SIG-M5 treated with dmso at 0.1 percent for 504 hours (cell line): ENCODE results near the gene CYTH2.
A peak's percentile ranks its signal among the peaks of the same experiment; 100 is the strongest.
"Not testable (repeated sequence)": the region's sequence is repeated elsewhere in the genome, so short reads cannot be mapped to it uniquely, and the experiment has no call there.

Experiments
- DNase-seq: peaks from one replicate; lab custom pipeline; 2025; ENCODE audit not compliant: unreplicated experiment; lab: John Stamatoyannopoulos, UW

CYTH2 gene

DNA sequence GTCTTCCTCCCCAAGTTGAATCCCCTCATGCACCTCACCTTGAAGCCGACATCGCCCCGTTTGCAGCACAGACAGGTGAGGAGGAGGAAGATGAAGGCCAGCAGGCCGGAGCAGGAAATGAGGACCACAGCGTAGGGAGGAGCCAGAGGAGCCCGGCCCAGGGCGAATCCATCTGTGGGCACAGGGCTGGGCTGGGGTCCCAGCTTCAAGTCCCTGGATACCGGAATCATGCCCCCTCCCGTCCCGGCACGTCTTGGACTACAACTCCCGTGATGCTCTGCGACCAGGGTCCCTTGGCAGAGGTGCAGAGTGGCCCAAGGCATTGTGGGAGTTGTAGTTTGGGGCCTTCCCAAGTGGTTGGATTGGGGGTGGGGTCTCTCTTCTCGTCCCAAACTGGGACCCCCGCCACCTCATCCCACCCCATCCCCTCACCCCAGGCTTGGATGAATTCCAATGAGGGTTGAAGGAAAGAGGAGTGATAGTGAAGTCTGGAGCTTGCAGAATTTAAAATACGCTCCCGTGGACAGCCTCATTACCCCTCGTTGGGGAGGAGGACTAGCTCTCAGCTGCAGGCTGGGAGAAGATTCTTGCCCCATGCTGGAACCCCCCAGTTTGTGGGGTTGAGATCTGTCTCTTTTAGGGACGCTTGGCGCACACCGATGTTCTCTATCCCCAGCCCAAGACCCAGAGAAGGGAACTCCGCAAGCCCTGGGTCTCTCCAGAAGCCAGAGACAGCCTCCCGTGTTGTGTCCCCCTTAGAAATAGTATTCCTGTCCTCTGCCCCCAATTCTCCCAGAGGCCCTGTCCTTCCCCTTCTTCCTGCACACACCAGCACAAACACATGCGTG, 41.5 kb downstream of the CYTH2 start:
- DNase-seq: peak; percentile 42

DNA sequence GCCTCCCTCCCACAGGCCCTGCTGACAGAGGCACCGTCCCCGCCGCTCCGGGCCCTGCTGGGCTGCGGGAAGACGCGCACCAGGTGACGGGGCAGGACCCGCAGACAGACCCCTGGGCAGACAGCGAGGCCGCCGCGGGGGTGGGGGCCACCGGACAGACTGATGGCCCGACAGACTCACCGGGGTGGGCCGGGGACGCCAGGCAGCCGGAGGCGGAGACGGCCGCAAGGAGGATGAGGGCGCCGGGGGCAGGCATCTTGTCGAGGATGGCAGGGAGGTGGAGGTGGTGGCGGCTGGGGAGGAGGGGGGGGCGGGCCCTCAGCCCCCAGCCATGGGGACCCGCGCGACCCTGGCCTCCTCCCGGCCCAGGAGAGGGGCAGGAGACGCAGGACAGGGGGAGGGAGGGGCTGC, 42.2 kb downstream of the CYTH2 start:
- no peak for DNase-seq

GRCh38 chr19:48511800-48512503, 42.8 kb downstream of the CYTH2 start, which contains the start of gene LMTK3:
LMTK3 (minus strand) TSS chr19:48511835; CDS start chr19:48511576, 259 bp downstream.
- DNase-seq: no peak

GRCh38 chr19:48512504-48513288, 43.5 kb downstream of the CYTH2 start:
- DNase-seq: peak; percentile 18

DNA sequence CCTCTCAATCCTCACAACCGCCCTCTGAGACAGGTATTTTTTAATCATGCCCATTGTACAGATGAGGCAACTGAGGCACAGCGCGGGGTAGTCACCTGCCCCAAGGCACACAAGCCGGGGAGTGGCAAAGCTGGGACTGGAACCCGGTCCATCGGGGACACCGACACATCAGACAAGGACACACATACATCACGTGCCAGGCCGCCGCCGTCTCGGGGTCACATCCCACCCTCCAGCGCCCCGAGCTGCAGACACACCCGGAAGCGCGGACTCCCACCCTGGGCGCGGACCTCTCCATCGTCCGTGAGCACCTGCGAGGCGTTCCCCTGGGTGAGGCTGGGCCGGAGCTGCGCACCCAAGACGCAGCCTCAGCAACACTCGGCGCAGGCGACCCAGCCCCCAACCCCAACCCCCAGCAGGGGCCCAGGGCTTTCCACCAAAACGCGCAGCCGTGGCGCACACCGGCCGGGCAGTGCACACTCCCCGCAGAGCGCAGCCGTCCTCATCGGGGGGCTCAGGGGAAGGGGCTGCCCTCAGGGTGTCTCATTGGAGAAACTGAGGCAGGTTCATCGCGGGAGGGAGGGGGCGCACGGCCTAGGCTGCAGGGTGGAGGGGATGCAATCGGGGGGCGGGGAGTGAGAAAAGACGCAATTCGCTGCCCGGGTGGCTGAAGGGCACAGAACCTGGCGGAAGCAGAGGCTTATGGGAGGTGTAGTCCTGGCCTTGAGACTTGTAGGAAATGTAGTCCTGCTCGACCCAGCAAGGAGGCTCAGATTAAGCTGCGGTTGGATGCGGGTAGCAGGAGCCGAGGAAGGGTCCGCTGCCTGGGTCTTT, 44.3 kb downstream of the CYTH2 start:
- DNase-seq: peak; percentile 89

DNA sequence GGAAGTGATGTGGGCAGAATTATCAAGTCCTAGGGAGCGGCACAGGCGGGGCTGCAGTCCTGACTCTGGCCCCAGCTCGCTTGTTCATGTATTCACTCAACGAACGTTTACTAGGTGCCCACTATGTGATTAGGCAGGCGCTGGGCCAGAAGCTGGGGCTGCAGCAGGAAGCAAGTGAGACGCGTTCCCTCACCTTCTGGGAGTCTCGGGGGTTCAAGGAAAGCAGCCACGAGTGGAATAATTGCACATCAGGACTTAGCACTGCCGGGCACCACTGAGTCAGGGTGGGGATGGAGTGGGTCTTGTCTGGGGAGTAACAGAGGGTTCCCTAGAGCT, 44.9 kb downstream of the CYTH2 start:
- DNase-seq: no peak

DNA sequence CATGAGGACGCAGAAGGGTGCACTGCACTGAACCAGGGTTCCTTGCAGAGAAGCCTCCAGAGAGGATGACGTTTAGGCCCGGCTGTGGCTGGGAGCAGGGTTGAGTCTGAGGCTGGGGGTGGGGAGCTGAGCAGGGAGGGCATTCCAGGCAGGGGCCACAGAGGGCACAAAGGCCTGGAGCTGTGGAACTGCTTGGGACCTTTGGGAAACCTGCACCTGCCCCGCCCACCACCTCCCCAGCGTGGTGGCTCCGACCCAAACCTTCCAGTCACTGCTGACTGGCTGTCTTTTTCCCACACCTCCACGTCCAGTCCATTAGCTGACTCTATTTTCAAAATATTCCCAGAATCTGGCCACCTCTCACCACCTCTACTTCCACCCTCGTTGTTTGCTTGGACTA, 47.4 kb downstream of the CYTH2 start:
- no peak for DNase-seq

DNA sequence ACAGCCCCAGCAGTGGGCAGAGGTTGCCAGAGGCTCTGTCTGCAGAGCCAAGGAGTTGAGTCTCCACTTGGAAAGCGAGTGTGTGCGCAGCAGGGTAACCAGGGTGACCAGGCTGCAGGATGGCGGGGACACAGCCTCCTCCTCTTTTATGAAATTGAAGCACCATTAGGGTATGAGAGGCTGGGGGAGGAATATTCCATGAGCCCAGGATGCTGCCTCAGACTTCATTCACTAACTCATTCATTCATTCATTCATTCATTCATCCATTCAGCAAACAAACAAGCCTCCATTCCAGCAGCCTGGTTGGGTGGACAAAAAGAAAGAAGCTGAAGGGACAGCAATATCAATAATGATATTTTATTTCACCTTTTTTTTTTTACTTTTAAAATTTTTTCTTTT, 49.0 kb downstream of the CYTH2 start:
- no peak for DNase-seq

DNA sequence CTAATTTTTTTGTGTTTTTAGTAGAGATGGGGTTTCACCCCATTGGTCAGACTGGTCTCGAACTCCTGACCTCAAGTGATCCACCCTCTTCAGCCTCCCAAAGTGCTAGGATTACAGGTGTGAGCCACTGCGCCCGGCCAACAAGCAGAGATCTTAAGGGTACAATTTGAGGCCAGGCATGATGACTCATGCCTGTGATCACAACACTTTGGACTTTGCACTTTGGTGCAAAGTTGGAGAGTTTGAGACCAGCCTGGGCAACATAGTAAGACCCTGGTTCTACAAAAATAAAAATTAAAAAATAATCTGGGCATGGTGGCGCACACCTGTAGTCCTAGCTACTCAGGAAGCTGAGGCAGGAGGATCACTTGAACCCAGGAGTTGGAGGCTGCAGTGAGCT, 50.3 kb downstream of the CYTH2 start:
- DNase-seq: not testable (repeated sequence)

DNA sequence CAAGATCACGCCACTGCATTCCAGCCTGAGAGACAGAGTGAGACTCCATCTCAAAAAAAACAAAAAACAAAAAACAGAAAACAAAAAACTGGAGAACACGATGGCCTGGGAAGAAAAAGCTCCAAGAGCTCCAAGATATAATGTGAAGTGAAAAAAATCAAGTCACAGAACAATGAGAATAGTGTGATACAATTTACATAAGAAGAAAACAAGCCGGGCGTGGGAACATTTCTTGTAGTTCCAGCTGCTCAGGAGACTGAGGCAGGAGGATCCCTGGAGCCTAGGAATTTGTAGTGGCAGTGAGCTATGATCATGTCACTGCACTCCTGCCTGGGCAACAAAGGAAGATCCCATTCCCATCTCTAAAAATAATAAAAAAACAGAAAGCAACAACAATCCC, 51.0 kb downstream of the CYTH2 start:
- DNase-seq: no peak

GRCh38 chr19:48524221-48524620, 55.1 kb downstream of the CYTH2 start:
- DNase-seq: no peak

DNA sequence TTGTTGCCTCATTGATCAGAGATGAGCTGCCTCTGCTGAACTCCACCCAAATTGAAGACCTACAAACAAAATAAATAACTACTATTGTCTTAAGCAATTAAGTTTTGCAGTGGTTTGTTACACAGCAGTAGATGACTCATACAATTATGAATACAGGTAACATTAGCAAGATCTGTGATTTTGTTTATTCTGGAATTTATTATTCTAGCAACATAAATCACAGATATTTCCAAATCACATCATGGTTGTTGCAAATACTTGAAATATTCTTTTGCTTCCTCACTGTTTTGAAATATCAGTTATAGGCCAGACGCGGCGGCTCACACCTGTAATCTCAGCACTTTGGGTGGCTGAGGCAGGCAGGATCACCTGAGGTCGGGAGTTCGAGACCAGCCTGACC, 55.6 kb downstream of the CYTH2 start:
- DNase-seq: no peak

GRCh38 chr19:48529156-48529555, 60.0 kb downstream of the CYTH2 start:
- DNase-seq: no peak

DNA sequence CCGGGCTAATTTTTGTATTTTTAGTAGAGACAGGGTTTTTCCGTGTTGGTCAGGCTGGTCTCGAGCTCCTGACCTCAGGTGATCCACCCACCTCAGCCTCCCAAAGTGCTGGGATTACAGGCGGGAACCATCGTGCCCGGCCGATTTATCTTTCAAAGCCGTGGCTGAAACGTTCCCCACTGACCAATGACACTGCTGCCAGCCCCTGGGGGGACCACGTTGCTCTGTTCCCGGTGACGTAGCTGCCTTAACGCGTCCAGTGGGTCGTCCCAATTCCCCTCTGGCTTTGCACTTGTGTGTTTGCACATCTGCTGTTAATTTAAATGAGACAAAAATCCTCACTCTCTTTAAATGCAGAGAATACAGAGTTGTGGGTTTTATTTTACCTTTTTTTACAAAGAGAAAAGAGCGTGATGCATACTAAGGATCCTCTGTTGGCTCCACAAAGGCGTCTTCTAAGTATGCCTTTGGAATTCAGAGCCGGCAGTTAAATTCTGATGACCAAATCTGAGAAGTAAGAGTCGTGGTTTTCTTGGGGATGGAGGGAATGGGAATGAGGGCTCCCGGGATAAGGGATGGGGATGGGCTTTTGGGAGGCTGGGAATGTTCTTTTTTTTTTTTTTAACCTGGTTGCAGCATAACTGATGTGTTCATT, 61.0 kb downstream of the CYTH2 start:
- no peak for DNase-seq

DNA sequence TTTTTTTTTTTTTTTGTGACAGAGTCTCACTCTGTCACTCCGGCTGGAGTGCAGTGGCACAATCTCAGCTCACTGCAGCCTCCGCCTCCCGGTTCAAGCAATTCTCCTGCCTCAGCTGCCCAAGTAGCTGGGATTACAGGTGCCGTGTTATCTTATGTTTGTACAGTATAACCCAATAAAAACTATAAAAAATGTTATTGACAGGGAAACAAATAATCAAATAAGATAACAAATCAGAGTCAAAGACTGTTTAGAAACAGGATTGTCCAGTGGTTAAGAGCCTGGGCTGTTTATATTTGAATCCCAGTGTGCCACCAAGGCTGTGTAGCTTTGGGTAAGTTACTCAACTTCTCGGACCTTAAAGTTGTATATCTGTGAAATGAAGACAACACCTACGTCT, 61.6 kb downstream of the CYTH2 start:
- no peak for DNase-seq
